ENCODE measurements around the gene KCNQ1.

KCNQ1 gene

GRCh38 chr11:2462543-2462985, 17.8 kb downstream of the KCNQ1 start:
- DNase-seq = no peak

GRCh38 chr11:2462986-2463765, 18.4 kb downstream of the KCNQ1 start:
- no peak for DNase-seq

- no peak for DNase-seq
Measured at GRCh38 chr11:2463766-2464277, 19.0 kb downstream of the KCNQ1 start.

- DNase-seq = no peak
Measured at GRCh38 chr11:2464451-2465165, 19.8 kb downstream of the KCNQ1 start.

GRCh38 chr11:2465202-2466068, 20.6 kb downstream of the KCNQ1 start:
- no peak for DNase-seq

- DNase-seq = no peak
Measured at GRCh38 chr11:2466069-2466801, 21.4 kb downstream of the KCNQ1 start.

GRCh38 chr11:2466869-2467694, 22.3 kb downstream of the KCNQ1 start:
- DNase-seq = no peak

GRCh38 chr11:2467695-2468055, 22.9 kb downstream of the KCNQ1 start:
- DNase-seq = no peak

- no peak for DNase-seq
Measured at GRCh38 chr11:2468363-2469235, 23.8 kb downstream of the KCNQ1 start.

GRCh38 chr11:2470495-2470894, 25.7 kb downstream of the KCNQ1 start:
- no peak for DNase-seq

GRCh38 chr11:2471048-2471803, 26.4 kb downstream of the KCNQ1 start:
- no peak for DNase-seq

GRCh38 chr11:2471804-2472096, 26.9 kb downstream of the KCNQ1 start:
- DNase-seq = no peak

GRCh38 chr11:2472428-2473186, 27.8 kb downstream of the KCNQ1 start:
- no peak for DNase-seq

GRCh38 chr11:2473361-2474058, 28.7 kb downstream of the KCNQ1 start:
- no peak for DNase-seq

- DNase-seq = no peak
Measured at GRCh38 chr11:2474059-2474901, 29.5 kb downstream of the KCNQ1 start.

- DNase-seq = no peak
Measured at GRCh38 chr11:2475136-2475918, 30.5 kb downstream of the KCNQ1 start.

GRCh38 chr11:2477254-2477653, 32.4 kb downstream of the KCNQ1 start:
- DNase-seq = no peak

Data from NCI-H187 (cell line).